GM18499 (cell line): Measurements from ENCODE around the gene ABCB6.
A peak's percentile ranks its signal among the peaks of the same experiment; 100 is the strongest.
"Not testable (repeated sequence)": the region's sequence is repeated elsewhere in the genome, so short reads cannot be mapped to it uniquely, and the experiment has no call there.

Experiments used
- ATAC-seq: cut with Tn5 transposase; IDR thresholded peaks from one replicate; pipeline ENCODE4 v1.9.1; 2021; ENCODE audit warnings: moderate number of reproducible peaks; ENCODE audit not compliant: insufficient read depth, unreplicated experiment

ABCB6 gene

GRCh38 chr2:219215871-219216534, 2.8 kb downstream of the ABCB6 start:
- no peak for ATAC-seq

- no peak for ATAC-seq
Measured at GRCh38 chr2:219214786-219215185, 4.0 kb downstream of the ABCB6 start.

- no peak for ATAC-seq
Measured at GRCh38 chr2:219214141-219214540, 4.6 kb downstream of the ABCB6 start.

- no peak for ATAC-seq
Measured at GRCh38 chr2:219213486-219214071, 5.2 kb downstream of the ABCB6 start.

GRCh38 chr2:219213026-219213415, 5.7 kb downstream of the ABCB6 start:
- ATAC-seq, result no peak

GRCh38 chr2:219210886-219211362, 7.8 kb downstream of the ABCB6 start:
- no peak for ATAC-seq

- ATAC-seq, result no peak
Measured at GRCh38 chr2:219210196-219210885, 8.4 kb downstream of the ABCB6 start.

- no peak for ATAC-seq
Measured at GRCh38 chr2:219209236-219210195, 9.2 kb downstream of the ABCB6 start.

GRCh38 chr2:219207884-219208740, 10.6 kb downstream of the ABCB6 start:
- ATAC-seq, result no peak

- ATAC-seq, result no peak
Measured at GRCh38 chr2:219207134-219207883, 11.4 kb downstream of the ABCB6 start.

GRCh38 chr2:219206328-219207133, 12.2 kb downstream of the ABCB6 start, which contains the start of gene ZFAND2B:
TSS of gene ZFAND2B (plus strand) at chr2:219206782. CDS start at chr2:219206988, 206 bp downstream.
- peak; percentile 80 for ATAC-seq

GRCh38 chr2:219205981-219206327, 12.8 kb downstream of the ABCB6 start:
- no peak for ATAC-seq

GRCh38 chr2:219205165-219205538, 13.6 kb downstream of the ABCB6 start:
- no peak for ATAC-seq

- no peak for ATAC-seq
Measured at GRCh38 chr2:219204425-219205164, 14.2 kb downstream of the ABCB6 start.

- not testable (repeated sequence) for ATAC-seq
Measured at GRCh38 chr2:219201331-219201730, 17.4 kb downstream of the ABCB6 start.

- not testable (repeated sequence) for ATAC-seq
Measured at GRCh38 chr2:219200502-219201326, 18.0 kb downstream of the ABCB6 start.
